ENCODE data around the gene CDADC1.

CDADC1 gene

DNA sequence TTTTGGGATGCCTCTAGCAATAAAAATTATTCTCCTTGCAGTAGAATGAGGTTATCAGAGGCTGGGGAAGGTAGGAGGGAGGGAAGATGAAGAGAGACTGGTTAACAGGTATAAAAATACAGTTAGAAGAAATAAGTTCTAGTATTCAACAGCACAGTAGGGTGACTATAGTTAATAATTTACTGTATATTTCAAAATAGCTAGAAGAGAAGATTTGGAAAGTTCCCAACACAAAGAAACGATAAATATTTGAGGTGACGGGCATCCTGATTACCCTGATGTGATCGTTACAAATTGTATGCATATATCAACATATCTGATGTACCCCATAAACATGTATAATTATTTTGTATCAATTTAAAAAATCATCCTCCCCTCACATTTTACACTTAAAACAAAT is 93.8 kb downstream of the CDADC1 start:
- no peak for TF ChIP-seq TCF4 (CRISPR knock-in tag; IDR thresholded peaks at IDR 0.05; ENCODE audit: borderline replicate concordance)
- no peak for TF ChIP-seq ZNF70 (CRISPR knock-in tag; IDR thresholded peaks at IDR 0.05)
- no peak for TF ChIP-seq PPARA (CRISPR knock-in tag; IDR thresholded peaks at IDR 0.05; ENCODE audit: borderline replicate concordance)
- TF ChIP-seq ISL1 (CRISPR knock-in tag; IDR thresholded peaks at IDR 0.05): no peak
- no peak for TF ChIP-seq TSHZ2 (CRISPR knock-in tag; IDR thresholded peaks at IDR 0.05)
- TF ChIP-seq BACH2 (CRISPR knock-in tag; IDR thresholded peaks at IDR 0.05; ENCODE audit: borderline replicate concordance): no peak
- TF ChIP-seq ZFP30 (CRISPR knock-in tag; IDR thresholded peaks at IDR 0.05): no peak
- TF ChIP-seq, protein P1, sequence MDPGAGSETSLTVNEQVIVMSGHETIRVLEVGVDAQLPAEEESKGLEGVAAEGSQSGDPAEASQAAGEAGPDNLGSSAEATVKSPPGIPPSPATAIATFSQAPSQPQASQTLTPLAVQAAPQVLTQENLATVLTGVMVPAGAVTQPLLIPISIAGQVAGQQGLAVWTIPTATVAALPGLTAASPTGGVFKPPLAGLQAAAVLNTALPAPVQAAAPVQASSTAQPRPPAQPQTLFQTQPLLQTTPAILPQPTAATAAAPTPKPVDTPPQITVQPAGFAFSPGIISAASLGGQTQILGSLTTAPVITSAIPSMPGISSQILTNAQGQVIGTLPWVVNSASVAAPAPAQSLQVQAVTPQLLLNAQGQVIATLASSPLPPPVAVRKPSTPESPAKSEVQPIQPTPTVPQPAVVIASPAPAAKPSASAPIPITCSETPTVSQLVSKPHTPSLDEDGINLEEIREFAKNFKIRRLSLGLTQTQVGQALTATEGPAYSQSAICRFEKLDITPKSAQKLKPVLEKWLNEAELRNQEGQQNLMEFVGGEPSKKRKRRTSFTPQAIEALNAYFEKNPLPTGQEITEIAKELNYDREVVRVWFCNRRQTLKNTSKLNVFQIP (CRISPR knock-in tag; IDR thresholded peaks at IDR 0.05; ENCODE audit: borderline replicate concordance, low read depth): no peak
- TF ChIP-seq, protein P2, sequence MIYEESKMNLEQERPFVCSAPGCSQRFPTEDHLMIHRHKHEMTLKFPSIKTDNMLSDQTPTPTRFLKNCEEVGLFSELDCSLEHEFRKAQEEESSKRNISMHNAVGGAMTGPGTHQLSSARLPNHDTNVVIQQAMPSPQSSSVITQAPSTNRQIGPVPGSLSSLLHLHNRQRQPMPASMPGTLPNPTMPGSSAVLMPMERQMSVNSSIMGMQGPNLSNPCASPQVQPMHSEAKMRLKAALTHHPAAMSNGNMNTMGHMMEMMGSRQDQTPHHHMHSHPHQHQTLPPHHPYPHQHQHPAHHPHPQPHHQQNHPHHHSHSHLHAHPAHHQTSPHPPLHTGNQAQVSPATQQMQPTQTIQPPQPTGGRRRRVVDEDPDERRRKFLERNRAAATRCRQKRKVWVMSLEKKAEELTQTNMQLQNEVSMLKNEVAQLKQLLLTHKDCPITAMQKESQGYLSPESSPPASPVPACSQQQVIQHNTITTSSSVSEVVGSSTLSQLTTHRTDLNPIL (CRISPR knock-in tag; IDR thresholded peaks at IDR 0.05; ENCODE audit: low read depth): no peak
- TF ChIP-seq ESRRG (CRISPR knock-in tag; IDR thresholded peaks at IDR 0.05): no peak
- no peak for TF ChIP-seq OSR1 (CRISPR knock-in tag; IDR thresholded peaks at IDR 0.05)
- TF ChIP-seq ZNF565 (CRISPR knock-in tag; conservative IDR thresholded peaks at IDR 0.05; ENCODE audit: low read depth): no peak
- TF ChIP-seq, protein P3, sequence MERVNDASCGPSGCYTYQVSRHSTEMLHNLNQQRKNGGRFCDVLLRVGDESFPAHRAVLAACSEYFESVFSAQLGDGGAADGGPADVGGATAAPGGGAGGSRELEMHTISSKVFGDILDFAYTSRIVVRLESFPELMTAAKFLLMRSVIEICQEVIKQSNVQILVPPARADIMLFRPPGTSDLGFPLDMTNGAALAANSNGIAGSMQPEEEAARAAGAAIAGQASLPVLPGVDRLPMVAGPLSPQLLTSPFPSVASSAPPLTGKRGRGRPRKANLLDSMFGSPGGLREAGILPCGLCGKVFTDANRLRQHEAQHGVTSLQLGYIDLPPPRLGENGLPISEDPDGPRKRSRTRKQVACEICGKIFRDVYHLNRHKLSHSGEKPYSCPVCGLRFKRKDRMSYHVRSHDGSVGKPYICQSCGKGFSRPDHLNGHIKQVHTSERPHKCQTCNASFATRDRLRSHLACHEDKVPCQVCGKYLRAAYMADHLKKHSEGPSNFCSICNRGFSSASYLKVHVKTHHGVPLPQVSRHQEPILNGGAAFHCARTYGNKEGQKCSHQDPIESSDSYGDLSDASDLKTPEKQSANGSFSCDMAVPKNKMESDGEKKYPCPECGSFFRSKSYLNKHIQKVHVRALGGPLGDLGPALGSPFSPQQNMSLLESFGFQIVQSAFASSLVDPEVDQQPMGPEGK (CRISPR knock-in tag; IDR thresholded peaks at IDR 0.05; ENCODE audit: borderline replicate concordance): no peak
- TF ChIP-seq ARNTL (CRISPR knock-in tag; IDR thresholded peaks at IDR 0.05; ENCODE audit: borderline replicate concordance, low read depth): no peak
- TF ChIP-seq ZNF8 (CRISPR knock-in tag; IDR thresholded peaks at IDR 0.05): no peak
- TF ChIP-seq, protein P4, sequence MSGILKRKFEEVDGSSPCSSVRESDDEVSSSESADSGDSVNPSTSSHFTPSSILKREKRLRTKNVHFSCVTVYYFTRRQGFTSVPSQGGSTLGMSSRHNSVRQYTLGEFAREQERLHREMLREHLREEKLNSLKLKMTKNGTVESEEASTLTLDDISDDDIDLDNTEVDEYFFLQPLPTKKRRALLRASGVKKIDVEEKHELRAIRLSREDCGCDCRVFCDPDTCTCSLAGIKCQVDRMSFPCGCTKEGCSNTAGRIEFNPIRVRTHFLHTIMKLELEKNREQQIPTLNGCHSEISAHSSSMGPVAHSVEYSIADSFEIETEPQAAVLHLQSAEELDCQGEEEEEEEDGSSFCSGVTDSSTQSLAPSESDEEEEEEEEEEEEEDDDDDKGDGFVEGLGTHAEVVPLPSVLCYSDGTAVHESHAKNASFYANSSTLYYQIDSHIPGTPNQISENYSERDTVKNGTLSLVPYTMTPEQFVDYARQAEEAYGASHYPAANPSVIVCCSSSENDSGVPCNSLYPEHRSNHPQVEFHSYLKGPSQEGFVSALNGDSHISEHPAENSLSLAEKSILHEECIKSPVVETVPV (CRISPR knock-in tag; IDR thresholded peaks at IDR 0.05): no peak
- TF ChIP-seq SNAI2 (CRISPR knock-in tag; IDR thresholded peaks at IDR 0.05): no peak
- no peak for TF ChIP-seq ZFP3 (CRISPR knock-in tag; IDR thresholded peaks at IDR 0.05)
- ATAC-seq: no peak

DNA sequence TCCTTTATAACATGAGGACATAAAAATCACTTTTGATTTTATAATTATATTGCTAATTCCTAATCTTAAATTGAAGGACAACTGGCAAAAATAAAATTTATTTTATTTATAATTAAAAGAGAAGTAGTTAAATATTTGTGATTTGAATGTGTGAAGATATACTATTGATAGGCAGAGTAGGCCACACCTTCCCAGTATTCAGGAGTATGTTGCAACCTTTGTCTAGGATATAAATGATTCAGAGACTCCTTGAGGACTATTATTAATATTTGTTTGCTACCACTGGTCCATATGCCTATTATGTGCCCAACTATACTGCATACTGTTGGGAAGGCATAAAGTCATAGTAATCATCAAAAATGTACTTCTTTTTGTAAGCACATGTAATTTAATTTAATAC is 94.2 kb downstream of the CDADC1 start:
- ATAC-seq: no peak
- TF ChIP-seq TSHZ2 (CRISPR knock-in tag; IDR thresholded peaks at IDR 0.05) (no peak), SNAI2 (CRISPR knock-in tag; IDR thresholded peaks at IDR 0.05) (no peak), RARB (CRISPR knock-in tag; IDR thresholded peaks at IDR 0.05) (no peak), ARNTL (CRISPR knock-in tag; IDR thresholded peaks at IDR 0.05; ENCODE audit: borderline replicate concordance, low read depth) (no peak), CSDC2 (CRISPR knock-in tag; IDR thresholded peaks at IDR 0.05) (no peak), PPARA (CRISPR knock-in tag; IDR thresholded peaks at IDR 0.05; ENCODE audit: borderline replicate concordance) (no peak), OSR1 (CRISPR knock-in tag; IDR thresholded peaks at IDR 0.05) (no peak)
